Caco-2 (cell line): ENCODE data around the gene CDC73. TPM values are rescaled to one million over a fixed set of nuclear protein-coding genes. Genes with fewer than 3 reads are reported as not detected.

Experiments
- BruUV-seq: library from RNA; stranded (reverse); fragments of 400-500 nt; replicated peaks from 2 replicates; lab custom pipeline; 2021; lab: Mats Ljungman, UMichigan
- CTCF ChIA-PET: fragments of 300-600 bp; sonication (Branson Sonifier 250); formaldehyde crosslinking; loops from one replicate; lab custom pipeline; 2022; ENCODE audit warnings: antibody characterized with exemption; lab: Charles Lee
- POLR2A ChIA-PET: fragments of 300-600 bp; sonication (Branson Sonifier 250); formaldehyde crosslinking; loops from one replicate; lab custom pipeline; 2022; ENCODE audit warnings: antibody characterized with exemption; lab: Charles Lee
- DNase-seq, 2 experiments: peaks; one replicate each; pipeline versions ENCODE4 v3.0.0 to v3.0.0-alpha.2; 2020 to 2022
- H3K27me3 ChIP-seq: replicated peaks from 2 replicates; pipeline ENCODE4 v1.6.0; 2011; ENCODE audit warnings: low read length; ENCODE audit not compliant: control insufficient read depth, insufficient read depth
- H3K36me3 ChIP-seq: 2 replicates; pipeline ENCODE4 v1.5.1; 2011; ENCODE audit warnings: low read length; ENCODE audit not compliant: control insufficient read depth, insufficient read depth
- H3K4me1 ChIP-seq: fragments of 250-450 bp; sonication (Bioruptor Pico); 2 replicates; pipeline ENCODE4 v1.5.1; 2020; ENCODE audit warnings: mild to moderate bottlenecking
- H3K4me3 ChIP-seq: 2 replicates; pipeline ENCODE4 v1.5.1; 2011; ENCODE audit warnings: low read depth, mild to moderate bottlenecking, control low read depth, low read length
- H3K9me3 ChIP-seq: fragments of 250-450 bp; sonication (Bioruptor Pico); 2 replicates; pipeline ENCODE4 v1.5.1; 2020; ENCODE audit warnings: mild to moderate bottlenecking, moderate library complexity
- H3K27ac Mint-ChIP-seq: one replicate; pipeline ENCODE4 v1.8.0; 2022; ENCODE audit warnings: mixed read lengths; ENCODE audit not compliant: unreplicated experiment
- H3K27me3 Mint-ChIP-seq: one replicate; pipeline ENCODE4 v1.8.0; 2022; ENCODE audit warnings: mixed read lengths; ENCODE audit not compliant: insufficient read depth, unreplicated experiment
- H3K36me3 Mint-ChIP-seq: one replicate; pipeline ENCODE4 v1.8.0; 2022; ENCODE audit warnings: mild to moderate bottlenecking, mixed read lengths; ENCODE audit not compliant: insufficient read depth, unreplicated experiment
- H3K4me1 Mint-ChIP-seq: one replicate; pipeline ENCODE4 v1.8.0; 2022; ENCODE audit warnings: low read depth, mixed read lengths; ENCODE audit not compliant: unreplicated experiment
- H3K4me3 Mint-ChIP-seq: one replicate; pipeline ENCODE4 v1.8.0; 2022; ENCODE audit warnings: mild to moderate bottlenecking, moderate library complexity, mixed read lengths; ENCODE audit not compliant: unreplicated experiment
- H3K9me3 Mint-ChIP-seq: one replicate; pipeline ENCODE4 v1.8.0; 2022; ENCODE audit warnings: mixed read lengths; ENCODE audit not compliant: unreplicated experiment
- CTCF ChIP-seq, 2 experiments: fragments of 200-600 bp in 1 of 2; IDR thresholded peaks; 1 replicate in 1 of 2; 2 replicates in 1 of 2; pipeline versions ENCODE4 v1.5.1 to v1.8.0; 2011 to 2022; ENCODE audit warnings: antibody characterized with exemption in 1 of 2, control low read depth in 1 of 2, inconsistent platforms in 1 of 2, low read depth in 1 of 2, low read length in 1 of 2, mild to moderate bottlenecking in 1 of 2, moderate library complexity in 1 of 2; ENCODE audit not compliant: insufficient read depth in 1 of 2, severe bottlenecking in 1 of 2, unreplicated experiment in 1 of 2
- intact Hi-C: fragments of 100-400 bp; cut with micrococcal nuclease; formaldehyde crosslinking; loops from one replicate; pipeline ENCODE4 v1.10.0; 2022; ENCODE audit not compliant: unreplicated experiment
- total RNA-seq: library from RNA; stranded (reverse); gene quantifications from 2 replicates; pipeline ENCODE4 v1.2.3, GENCODE V29; 2022

Gene CDC73
- total RNA-seq, 1 experiment from 2014 or later, result 48.9 TPM

- Mint-ChIP-seq H3K36me3 (peaks cover 10% of the 10 kb centered on the region), H3K9me3 (no peaks in the 10 kb centered on the region), H3K4me3 (no peak overlapping the region), H3K27ac (no peak overlapping the region), H3K4me1 (no peaks in the 10 kb centered on the region), H3K27me3 (no peaks in the 10 kb centered on the region)
- Histone ChIP-seq H3K4me3 (no peak overlapping the region), H3K36me3 (no peaks in the 10 kb centered on the region), H3K9me3 (no peaks in the 10 kb centered on the region), H3K4me1 (no peaks in the 10 kb centered on the region), H3K27me3 (no peaks in the 10 kb centered on the region)
- TF ChIP-seq CTCF (IDR thresholded peaks at IDR 0.05; ENCODE audit: insufficient read depth in 1 of 2, low read depth in 1 of 2, low read length in 1 of 2, severe bottlenecking in 1 of 2, unreplicated experiment in 1 of 2), result no peak
- intact Hi-C loops, result no loop called here
- BruUV-seq, result no TSS peak
- no peak for DNase-seq
- ChIA-PET CTCF (no interaction called here), POLR2A (no interaction called here)
These were observed 139.1 kb downstream of the CDC73 start for GRCh38 chr1:193260896-193261295.

- Histone ChIP-seq H3K4me1 (no peaks in the 10 kb centered on the region), H3K4me3 (no peak overlapping the region), H3K36me3 (no peaks in the 10 kb centered on the region), H3K9me3 (no peaks in the 10 kb centered on the region), H3K27me3 (no peaks in the 10 kb centered on the region)
- CTCF ChIA-PET, result no interaction called here
- H3K4me3 Mint-ChIP-seq, result no peak overlapping the region
- no peaks in the 10 kb centered on the region for H3K27me3 Mint-ChIP-seq
- no peak overlapping the region for H3K27ac Mint-ChIP-seq
- no peak for DNase-seq
- peaks cover 12% of the 10 kb centered on the region for H3K36me3 Mint-ChIP-seq
- POLR2A ChIA-PET, result no interaction called here
- BruUV-seq, result no TSS peak
- no peak for TF ChIP-seq CTCF (IDR thresholded peaks at IDR 0.05; ENCODE audit: insufficient read depth in 1 of 2, low read depth in 1 of 2, low read length in 1 of 2, severe bottlenecking in 1 of 2, unreplicated experiment in 1 of 2)
- no peaks in the 10 kb centered on the region for H3K9me3 Mint-ChIP-seq
- H3K4me1 Mint-ChIP-seq, result no peaks in the 10 kb centered on the region
- intact Hi-C loops, result no loop called here
These were observed 140.8 kb downstream of the CDC73 start for GRCh38 chr1:193262661-193263060.

- DNase-seq, result no peak
- H3K4me1 ChIP-seq, result no peaks in the 10 kb centered on the region
- CTCF ChIA-PET, result no interaction called here
- no peak for TF ChIP-seq CTCF (IDR thresholded peaks at IDR 0.05; ENCODE audit: insufficient read depth in 1 of 2, low read depth in 1 of 2, low read length in 1 of 2, severe bottlenecking in 1 of 2, unreplicated experiment in 1 of 2)
- Mint-ChIP-seq H3K36me3 (peaks cover 12% of the 10 kb centered on the region), H3K27ac (no peak overlapping the region), H3K27me3 (no peaks in the 10 kb centered on the region), H3K4me1 (no peaks in the 10 kb centered on the region), H3K4me3 (no peak overlapping the region), H3K9me3 (no peaks in the 10 kb centered on the region)
- H3K27me3 ChIP-seq, result no peaks in the 10 kb centered on the region
- POLR2A ChIA-PET, result no interaction called here
- intact Hi-C loops, result no loop called here
- no peaks in the 10 kb centered on the region for H3K9me3 ChIP-seq
- H3K36me3 ChIP-seq, result no peaks in the 10 kb centered on the region
- no TSS peak for BruUV-seq
- no peak overlapping the region for H3K4me3 ChIP-seq
These were observed 142.7 kb downstream of the CDC73 start for GRCh38 chr1:193264313-193265065.
